OCI-LY1 (cell line): ENCODE measurements around the gene IL17RD.

Experiments used
- H2AFZ ChIP-seq: fragments of 200-600 bp; sonication (generic), shearing (Covaris generic); 2 replicates; pipeline ENCODE4 v1.6.0; 2014; ENCODE audit warnings: antibody characterized with exemption, mild to moderate bottlenecking, low read length
- H3F3A ChIP-seq: fragments of 200-600 bp; sonication (generic), shearing (Covaris generic); 2 replicates; pipeline ENCODE4 v1.6.0; 2014; ENCODE audit warnings: mild to moderate bottlenecking, antibody characterized with exemption, low read length, moderate library complexity; ENCODE audit not compliant: insufficient read depth
- H3K27ac ChIP-seq: fragments of 200-600 bp; sonication (generic); 2 replicates; pipeline ENCODE4 v1.5.1; 2014; ENCODE audit warnings: low read length, mixed run types, mild to moderate bottlenecking, low read depth; ENCODE audit not compliant: poor library complexity, severe bottlenecking
- H3K27me3 ChIP-seq: fragments of 200-600 bp; sonication (generic); 2 replicates; pipeline ENCODE4 v1.6.0; 2014; ENCODE audit warnings: antibody characterized with exemption, mild to moderate bottlenecking, low read length, moderate library complexity; ENCODE audit not compliant: insufficient read depth
- H3K36me3 ChIP-seq: fragments of 200-600 bp; sonication (generic); 2 replicates; pipeline ENCODE4 v1.6.1; 2014; ENCODE audit warnings: mild to moderate bottlenecking, antibody characterized with exemption, low read length, moderate library complexity, mixed read lengths; ENCODE audit not compliant: insufficient read depth
- H3K4me1 ChIP-seq: fragments of 200-600 bp; sonication (generic); 2 replicates; pipeline ENCODE4 v1.5.1; 2014; ENCODE audit warnings: mild to moderate bottlenecking, low read length, moderate library complexity; ENCODE audit not compliant: insufficient read depth, severe bottlenecking
- H3K4me2 ChIP-seq: fragments of 200-600 bp; sonication (generic), shearing (Covaris generic); 2 replicates; pipeline ENCODE4 v1.6.1; 2014; ENCODE audit warnings: low read length
- H3K4me3 ChIP-seq: fragments of 200-600 bp; sonication (generic); 2 replicates; pipeline ENCODE4 v1.5.1; 2014; ENCODE audit warnings: low read length, low read depth, mild to moderate bottlenecking, mixed read lengths; ENCODE audit not compliant: poor library complexity, severe bottlenecking
- H3K79me2 ChIP-seq: fragments of 200-600 bp; shearing (Covaris generic); 2 replicates; pipeline ENCODE4 v1.6.1; 2016; ENCODE audit warnings: mixed run types, low read length, mixed read lengths; ENCODE audit not compliant: insufficient read depth
- H3K9ac ChIP-seq: fragments of 200-600 bp; sonication (generic), shearing (Covaris generic); 2 replicates; pipeline ENCODE4 v1.6.1; 2014; ENCODE audit warnings: mild to moderate bottlenecking, low read length, mixed read lengths
- H3K9me2 ChIP-seq: fragments of 200-600 bp; sonication (generic), shearing (Covaris generic); 2 replicates; pipeline ENCODE4 v1.6.1; 2014; ENCODE audit warnings: low read depth, mild to moderate bottlenecking, low read length, mixed read lengths
- H3K9me3 ChIP-seq: fragments of 200-600 bp; shearing (Covaris generic); 2 replicates; pipeline ENCODE4 v1.6.1; 2014; ENCODE audit warnings: low read length, mixed read lengths
- H4K20me1 ChIP-seq: fragments of 200-600 bp; sonication (generic), shearing (Covaris generic); 2 replicates; pipeline ENCODE4 v1.6.0; 2016; ENCODE audit warnings: mild to moderate bottlenecking, low read length; ENCODE audit not compliant: insufficient read depth
- CTCF ChIP-seq: fragments of 200-600 bp; sonication (generic), shearing (Covaris generic); IDR thresholded peaks from 2 replicates; pipeline ENCODE4 v1.5.1; 2017; ENCODE audit warnings: mild to moderate bottlenecking, antibody characterized with exemption, low read length, moderate library complexity, mixed read lengths
- EZH2 ChIP-seq: fragments of 200-600 bp; sonication (generic), shearing (Covaris generic); IDR thresholded peaks from 2 replicates; pipeline ENCODE4 v1.8.0; 2017; ENCODE audit warnings: borderline replicate concordance, mixed run types, mild to moderate bottlenecking, antibody characterized with exemption, low read length, moderate library complexity, mixed read lengths

IL17RD gene

GRCh38 chr3:57154470-57155309, 10.5 kb downstream of the IL17RD start:
- Histone ChIP-seq H3K4me2 (no peak overlapping the region), H3K79me2 (no peaks in the 10 kb centered on the region), H2AFZ (no peak overlapping the region), H3K4me1 (no peaks in the 10 kb centered on the region), H3K9me3 (no peaks in the 10 kb centered on the region), H3F3A (no peaks in the 10 kb centered on the region), H4K20me1 (no peaks in the 10 kb centered on the region), H3K9me2 (no peaks in the 10 kb centered on the region), H3K36me3 (no peaks in the 10 kb centered on the region), H3K27me3 (no peaks in the 10 kb centered on the region), H3K4me3 (no peak overlapping the region), H3K27ac (no peak overlapping the region), H3K9ac (no peak overlapping the region)
- TF ChIP-seq CTCF (no peak), EZH2 (no peak)

- H3K9me2 ChIP-seq: no peaks in the 10 kb centered on the region
These were observed 12.7 kb downstream of the IL17RD start for GRCh38 chr3:57152151-57153143.

GRCh38 chr3:57151749-57152148, 13.4 kb downstream of the IL17RD start:
- Histone ChIP-seq H3K4me3 (no peak overlapping the region), H4K20me1 (no peaks in the 10 kb centered on the region), H3K79me2 (no peaks in the 10 kb centered on the region), H3K9ac (no peak overlapping the region), H2AFZ (no peak overlapping the region), H3K4me1 (no peaks in the 10 kb centered on the region), H3K9me2 (no peaks in the 10 kb centered on the region), H3K27ac (no peak overlapping the region), H3K36me3 (no peaks in the 10 kb centered on the region), H3K9me3 (no peaks in the 10 kb centered on the region), H3K27me3 (no peaks in the 10 kb centered on the region), H3K4me2 (no peak overlapping the region), H3F3A (no peaks in the 10 kb centered on the region)
- no peak for TF ChIP-seq EZH2
- no peak for TF ChIP-seq CTCF

More at GRCh38 chr3:57152151-57153143, 12.7 kb downstream of the IL17RD start:
- H3K4me3 ChIP-seq: no peak overlapping the region
- H3K79me2 ChIP-seq: no peaks in the 10 kb centered on the region
- no peaks in the 10 kb centered on the region for H3K36me3 ChIP-seq
- no peak overlapping the region for H2AFZ ChIP-seq
- no peak overlapping the region for H3K9ac ChIP-seq
- no peaks in the 10 kb centered on the region for H3K9me3 ChIP-seq
- no peaks in the 10 kb centered on the region for H3K27me3 ChIP-seq
- H3K4me2 ChIP-seq: no peak overlapping the region
- no peaks in the 10 kb centered on the region for H4K20me1 ChIP-seq
- TF ChIP-seq EZH2 (no peak), CTCF (no peak)
- no peak overlapping the region for H3K27ac ChIP-seq
- no peaks in the 10 kb centered on the region for H3F3A ChIP-seq
- H3K4me1 ChIP-seq: no peaks in the 10 kb centered on the region
